SK-N-MC (cell line): ENCODE data around the gene SORBS2.

Source experiments
- DNase-seq: peaks from one replicate; pipeline ENCODE4 v3.0.0-alpha.2; 2011; ENCODE audit warnings: low read depth, low spot score
- H3K27ac ChIP-seq: fragments of 200-600 bp; sonication (generic); 2 replicates; pipeline ENCODE4 v1.5.1; 2016; ENCODE audit warnings: mixed run types
- H3K36me3 ChIP-seq: fragments of 200-600 bp; sonication (generic); 2 replicates; pipeline ENCODE4 v1.6.1; 2017; ENCODE audit warnings: antibody characterized with exemption, low read length, mixed read lengths; ENCODE audit not compliant: insufficient read depth
- H3K4me3 ChIP-seq: fragments of 200-600 bp; sonication (generic); 2 replicates; pipeline ENCODE4 v1.5.1; 2016
- H3K9ac ChIP-seq: fragments of 200-600 bp; sonication (generic); 2 replicates; pipeline ENCODE4 v1.8.0; 2017; ENCODE audit warnings: mixed run types, mixed read lengths; ENCODE audit not compliant: insufficient read length
- H3K9me3 ChIP-seq: fragments of 200-600 bp; sonication (generic); 2 replicates; pipeline ENCODE4 v1.6.1; 2017; ENCODE audit warnings: low read depth, mild to moderate bottlenecking, antibody characterized with exemption, low read length, moderate library complexity, mixed read lengths
- EZH2 ChIP-seq: fragments of 200-600 bp; sonication (generic); IDR thresholded peaks from one replicate; pipeline ENCODE4 v1.6.1; 2017; ENCODE audit warnings: antibody characterized with exemption
- FOXP2 ChIP-seq: optimal IDR thresholded peaks from 2 replicates; pipeline ENCODE3; 2011; ENCODE audit warnings: mild to moderate bottlenecking, moderate library complexity; ENCODE audit not compliant: insufficient read depth; ENCODE audit errors: extremely low read length, control extremely low read depth
- POLR2AphosphoS5 ChIP-seq: IDR thresholded peaks from 2 replicates; pipeline ENCODE4 v1.6.1; 2012; ENCODE audit warnings: mild to moderate bottlenecking, low read depth, low read length, borderline replicate concordance

Gene SORBS2

DNA sequence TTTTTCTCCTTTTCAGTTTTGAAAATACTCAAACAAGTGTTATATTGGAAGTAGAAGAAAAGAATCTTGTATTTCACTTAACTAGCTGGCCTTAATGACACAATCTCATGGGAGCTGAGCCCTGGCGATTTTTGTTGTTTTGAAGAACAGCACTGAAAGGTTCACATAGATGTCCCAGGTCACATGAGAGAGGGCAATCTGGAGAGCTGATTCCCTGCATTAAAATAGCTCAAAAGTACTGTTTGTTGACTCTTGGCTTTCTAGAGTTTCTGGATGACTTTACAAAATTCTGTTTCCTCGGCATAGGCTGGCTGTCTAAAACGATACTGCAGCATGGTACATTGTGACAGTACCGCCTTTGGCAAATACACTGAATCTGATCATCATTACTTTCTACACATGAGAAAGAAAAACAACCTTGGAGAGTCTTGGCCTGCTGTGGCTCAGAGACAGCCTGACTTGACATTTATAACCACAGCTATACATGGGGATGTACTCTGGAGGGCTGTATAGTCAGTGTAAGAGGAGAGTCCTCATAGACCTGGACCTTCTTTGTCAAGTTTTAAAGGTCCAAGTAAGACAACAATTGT lies 156.9 kb downstream of the SORBS2 start:
- no peak for TF ChIP-seq POLR2AphosphoS5
- no peak for TF ChIP-seq FOXP2
- no peak for TF ChIP-seq EZH2
- H3K4me3 ChIP-seq: no peak overlapping the region
- no peak overlapping the region for H3K27ac ChIP-seq
- no peaks in the 10 kb centered on the region for H3K9me3 ChIP-seq
- DNase-seq: no peak
- H3K36me3 ChIP-seq: no peaks in the 10 kb centered on the region
- H3K9ac ChIP-seq: no peak overlapping the region

DNA sequence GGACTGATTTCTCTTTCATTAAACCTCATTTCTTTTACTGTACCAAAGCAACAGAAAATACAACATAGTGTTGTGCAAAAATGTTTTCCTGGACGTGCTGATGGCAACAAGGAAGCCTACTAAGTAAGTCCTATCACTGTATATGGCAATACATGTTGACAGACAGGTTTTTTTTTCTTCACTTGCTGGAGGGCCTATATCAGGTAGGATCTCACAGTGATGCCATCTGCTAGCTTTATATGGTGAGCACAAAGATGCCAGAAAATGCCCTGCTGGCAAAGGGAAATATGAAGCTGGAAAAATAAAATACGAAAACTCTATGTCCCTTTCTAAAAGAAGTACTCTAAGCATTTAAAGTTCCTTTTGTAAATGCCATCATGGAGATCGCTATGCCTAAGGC lies 157.7 kb downstream of the SORBS2 start:
- DNase-seq: no peak
- Histone ChIP-seq H3K36me3 (no peaks in the 10 kb centered on the region), H3K9ac (no peak overlapping the region), H3K4me3 (no peak overlapping the region), H3K9me3 (no peaks in the 10 kb centered on the region), H3K27ac (no peak overlapping the region)
- TF ChIP-seq POLR2AphosphoS5 (no peak), EZH2 (no peak), FOXP2 (no peak)

GRCh38 chr4:185651851-185652250 lies 160.1 kb downstream of the SORBS2 start:
- no peak for DNase-seq
- H3K9ac ChIP-seq: no peak overlapping the region
- no peak for TF ChIP-seq POLR2AphosphoS5
- TF ChIP-seq EZH2: no peak
- no peak for TF ChIP-seq FOXP2
- no peaks in the 10 kb centered on the region for H3K36me3 ChIP-seq
- no peak overlapping the region for H3K4me3 ChIP-seq
- H3K27ac ChIP-seq: no peak overlapping the region
- no peaks in the 10 kb centered on the region for H3K9me3 ChIP-seq

DNA sequence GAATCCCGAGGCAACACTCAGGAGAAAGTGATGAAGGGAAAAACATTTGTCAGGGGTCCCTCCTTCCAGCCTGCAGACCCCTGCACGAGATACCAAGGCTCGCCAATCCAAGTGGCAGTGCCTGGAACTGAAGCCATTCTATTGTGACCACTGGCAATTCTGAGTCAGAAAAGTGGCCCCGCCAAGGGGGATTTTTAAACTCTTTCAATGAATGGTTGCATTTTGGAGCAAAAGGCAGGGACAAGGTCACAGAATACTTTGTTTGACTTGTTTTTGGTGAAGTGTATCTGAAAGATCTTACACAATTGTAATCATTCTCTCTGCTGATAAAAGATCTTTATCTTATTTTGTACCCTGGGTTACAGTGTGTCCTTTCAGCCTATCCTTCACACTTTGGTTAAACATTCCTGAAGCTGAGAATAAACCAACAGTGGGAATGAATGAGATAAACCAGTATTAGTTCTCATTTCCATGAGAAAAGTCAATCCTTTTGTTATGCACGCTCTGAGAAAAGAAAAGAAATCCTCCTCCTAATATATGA lies 160.8 kb downstream of the SORBS2 start:
- no peaks in the 10 kb centered on the region for H3K9me3 ChIP-seq
- no peak overlapping the region for H3K27ac ChIP-seq
- no peak overlapping the region for H3K9ac ChIP-seq
- no peaks in the 10 kb centered on the region for H3K36me3 ChIP-seq
- DNase-seq: no peak
- H3K4me3 ChIP-seq: no peak overlapping the region
- TF ChIP-seq POLR2AphosphoS5 (no peak), EZH2 (no peak), FOXP2 (no peak)

DNA sequence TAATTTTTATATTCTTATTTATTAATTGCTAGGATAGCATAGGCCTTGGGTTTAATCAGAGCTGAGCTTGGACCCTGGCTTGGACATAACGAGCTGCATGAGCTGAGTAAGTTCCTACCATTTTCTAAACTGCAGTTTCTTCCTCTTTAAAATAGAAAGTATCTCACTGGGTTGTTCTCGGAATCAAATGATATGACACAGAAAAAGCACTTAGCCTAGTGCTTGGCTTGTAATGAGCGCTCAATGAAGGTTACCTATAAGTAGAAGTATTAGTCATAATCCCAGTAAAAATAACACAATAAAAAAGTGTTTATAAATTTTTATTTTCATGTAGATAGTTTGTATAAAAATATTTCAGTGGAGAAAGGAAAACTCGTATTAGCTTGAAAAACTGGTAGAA lies 163.4 kb downstream of the SORBS2 start:
- Histone ChIP-seq H3K27ac (no peak overlapping the region), H3K9me3 (no peaks in the 10 kb centered on the region), H3K36me3 (no peaks in the 10 kb centered on the region), H3K4me3 (no peak overlapping the region), H3K9ac (no peak overlapping the region)
- DNase-seq: no peak
- TF ChIP-seq EZH2: no peak
- no peak for TF ChIP-seq POLR2AphosphoS5
- TF ChIP-seq FOXP2: no peak

GRCh38 chr4:185645403-185645802 lies 166.6 kb downstream of the SORBS2 start:
- Histone ChIP-seq H3K36me3 (no peaks in the 10 kb centered on the region), H3K27ac (no peak overlapping the region), H3K4me3 (no peak overlapping the region), H3K9ac (no peak overlapping the region), H3K9me3 (no peaks in the 10 kb centered on the region)
- DNase-seq: no peak
- no peak for TF ChIP-seq FOXP2
- no peak for TF ChIP-seq POLR2AphosphoS5
- TF ChIP-seq EZH2: no peak

DNA sequence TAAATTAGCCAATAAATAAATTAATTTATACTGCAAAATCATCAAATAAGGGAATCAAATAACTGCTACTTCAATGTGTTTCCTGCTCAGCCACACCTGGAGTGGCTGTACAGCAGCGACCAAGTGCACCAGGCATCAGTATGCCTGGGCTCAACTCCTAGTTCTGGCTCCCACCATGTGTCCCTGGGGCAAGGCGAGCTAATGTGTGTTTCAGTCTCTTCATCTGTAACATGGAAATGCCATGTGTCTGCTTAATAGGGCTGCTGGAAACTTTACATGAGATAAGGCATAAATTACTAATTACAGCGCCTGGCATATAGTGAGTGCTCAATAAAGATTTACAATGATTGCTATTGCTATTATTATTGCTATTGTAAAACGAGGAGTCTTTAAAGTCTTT lies 167.6 kb downstream of the SORBS2 start:
- no peak overlapping the region for H3K9ac ChIP-seq
- no peak overlapping the region for H3K4me3 ChIP-seq
- H3K9me3 ChIP-seq: no peaks in the 10 kb centered on the region
- TF ChIP-seq POLR2AphosphoS5 (no peak), FOXP2 (no peak), EZH2 (no peak)
- no peaks in the 10 kb centered on the region for H3K36me3 ChIP-seq
- DNase-seq: no peak
- no peak overlapping the region for H3K27ac ChIP-seq

DNA sequence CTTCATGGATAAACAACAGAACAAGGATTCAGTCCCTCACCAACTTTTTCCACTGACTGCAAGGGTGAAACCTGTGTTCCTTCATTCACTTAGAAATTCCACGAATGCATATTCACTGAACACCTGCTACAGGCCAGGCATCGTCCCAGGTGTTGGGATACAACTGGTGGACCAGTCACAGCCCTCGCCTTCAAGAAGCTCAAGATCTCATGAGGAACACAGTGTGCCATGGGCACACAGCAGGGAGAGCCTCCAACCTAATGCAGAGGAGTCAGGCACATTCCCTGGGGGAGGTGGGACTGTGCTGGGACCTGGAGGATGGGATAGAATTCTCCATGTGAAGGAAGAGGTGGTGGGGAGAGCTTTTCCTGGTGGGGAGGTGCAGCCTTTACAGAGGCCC lies 169.1 kb downstream of the SORBS2 start:
- no peaks in the 10 kb centered on the region for H3K9me3 ChIP-seq
- H3K4me3 ChIP-seq: no peak overlapping the region
- H3K27ac ChIP-seq: no peak overlapping the region
- DNase-seq: no peak
- H3K9ac ChIP-seq: no peak overlapping the region
- TF ChIP-seq POLR2AphosphoS5 (no peak), FOXP2 (no peak), EZH2 (no peak)
- no peaks in the 10 kb centered on the region for H3K36me3 ChIP-seq
